Heart left ventricle (tissue), 13 donors: ENCODE results near the gene SULF2.

Source experiments
- CTCF ChIP-seq, 12 donors: fragments of 200-600 bp; sonication (generic) in 4 of 12; IDR thresholded peaks; one replicate each; pipeline versions ENCODE4 v1.5.0 to v1.8.0; 2018 to 2022; ENCODE audit warnings: antibody characterized with exemption in 12 of 12, mild to moderate bottlenecking in 5 of 12
- POLR2A ChIP-seq, 2 donors: fragments of 450-650 bp; IDR thresholded peaks; one replicate each; pipeline ENCODE4 v1.6.1; 2017; ENCODE audit warnings: antibody characterized with exemption in 2 of 2, mild to moderate bottlenecking in 2 of 2, moderate library complexity in 2 of 2
- donor health status: ischemic (EF 13 %, LVEDD 7.1; RV severe dilation, severe dysfunction).
- donor health status: DM: no; HTN: yes; CAD: no.
- donor health status: DM: no; HTN: no; CAD: no.
- donor health status: ischemic (EF 25% LVEDD 6.9; RV normal size, moderate dysfunction).
- donor health status: ischemic (EF 25% LVEDD 5.7; RV mildly dilated, moderate dysfunction).
- donor health status: ischemic (EF 35%, LVEDD 5.7; RV mildly dilated, moderate dysfunction).
- donor health status: nonischemic (EF 11% LVEDD 7.7; RV severe dilation, severe dysfunction).
- donor health status: DM: yes; HTN: yes; CAD: no.
- donor health status: PGD.
- donor health status: ischemic (EF 29% LVEDD 5.4; RV normal size, mild dysfunction).
- donor health status: nonischemic (EF 23%, LVEDD 6.1; RV moderate dilation, normal function).

DNA sequence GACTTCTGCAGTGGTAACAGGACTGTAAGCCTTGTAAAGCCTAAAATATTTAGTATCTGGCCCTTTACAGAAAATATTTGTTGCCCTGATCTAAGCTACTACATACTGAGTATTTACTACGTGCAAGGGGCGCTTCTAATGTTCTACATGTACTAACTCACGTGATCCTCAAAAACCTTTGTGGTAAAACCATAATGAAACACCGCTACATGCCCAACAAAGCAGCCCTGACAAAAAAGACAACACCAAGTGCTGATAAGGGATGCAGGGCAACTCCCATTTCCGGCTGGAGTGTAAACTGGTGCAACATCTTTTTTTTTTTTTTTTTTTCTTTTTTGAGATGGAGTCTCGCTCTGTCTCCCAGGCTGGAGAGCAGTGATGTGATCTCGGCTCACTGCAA is 85.0 kb downstream of the SULF2 start:
- TF ChIP-seq CTCF (IDR thresholded peaks at IDR 0.05) (no peak), POLR2A (IDR thresholded peaks at IDR 0.05) (no peak)
